SK-N-SH (cell line): Measurements from ENCODE around the gene CHRM1. TPM values are rescaled to one million over a fixed set of nuclear protein-coding genes. Genes with fewer than 3 reads are reported as not detected.
A peak's percentile ranks its signal among the peaks of the same experiment; 100 is the strongest.

Source experiments
- CTCF ChIA-PET: fragments of 300-600, 350-600 bp; formaldehyde crosslinking; extraction: SDS; loops from one replicate; lab custom pipeline; 2021; lab: Yijun Ruan, JAX
- POLR2A ChIA-PET: fragments of 350-600 bp; sonication (Branson Sonifier 250); formaldehyde crosslinking; extraction: SDS; loops from one replicate; lab custom pipeline; 2020; ENCODE audit warnings: antibody characterized with exemption, inconsistent platforms; lab: Yijun Ruan, JAX
- DNase-seq: peaks from one replicate; pipeline ENCODE4 v3.0.0; 2012
- H2AFZ ChIP-seq: fragments of 200-600 bp; sonication (generic); 2 replicates; pipeline ENCODE4 v1.8.1; 2016; ENCODE audit warnings: antibody characterized with exemption, mild to moderate bottlenecking, low read depth
- H3F3A ChIP-seq: fragments of 200-600 bp; sonication (generic); replicated peaks from 2 replicates; pipeline ENCODE3; 2016; ENCODE audit warnings: antibody characterized with exemption, mild to moderate bottlenecking; ENCODE audit not compliant: insufficient read depth
- H3K27ac ChIP-seq, 2 experiments: fragments of 200-500 bp in 1 of 2; fragments of 200-600 bp in 1 of 2; sonication (Bioruptor generic) in 1 of 2; sonication (generic), shearing (Covaris generic) in 1 of 2; 2 replicates each; pipeline versions ENCODE4 v1.5.1 to v1.6.1; 2014 to 2016; ENCODE audit warnings: low read depth in 2 of 2, inconsistent platforms in 1 of 2, low read length in 1 of 2, mild to moderate bottlenecking in 1 of 2, mixed read lengths in 1 of 2
- H3K27me3 ChIP-seq: fragments of 200-600 bp; sonication (generic), shearing (Covaris generic); 2 replicates; pipeline ENCODE4 v1.6.1; 2016; ENCODE audit warnings: mixed run types; ENCODE audit not compliant: insufficient read depth
- H3K36me3 ChIP-seq, 2 experiments: fragments of 200-500 bp in 1 of 2; fragments of 200-600 bp in 1 of 2; sonication (Bioruptor generic) in 1 of 2; sonication (generic) in 1 of 2; replicated peaks in 1 of 2; 2 replicates each; pipeline versions ENCODE3 to v1.5.1; 2014 to 2016; ENCODE audit warnings: low read length in 1 of 2, mild to moderate bottlenecking in 1 of 2; ENCODE audit not compliant: insufficient read depth in 2 of 2, control insufficient read depth in 1 of 2
- H3K4me1 ChIP-seq, 2 experiments: fragments of 200-500 bp in 1 of 2; fragments of 200-600 bp in 1 of 2; sonication (Bioruptor generic) in 1 of 2; sonication (generic), shearing (Covaris generic) in 1 of 2; 2 replicates each; pipeline versions ENCODE4 v1.5.1 to v1.6.1; 2014 to 2016; ENCODE audit warnings: low read depth in 1 of 2, low read length in 1 of 2, mixed run types in 1 of 2; ENCODE audit not compliant: insufficient read depth in 2 of 2, control insufficient read depth in 1 of 2
- H3K4me2 ChIP-seq: fragments of 200-600 bp; sonication (generic), shearing (Covaris generic); 2 replicates; pipeline ENCODE4 v1.6.1; 2017; ENCODE audit warnings: mixed run types
- H3K4me3 ChIP-seq, 2 experiments: fragments of 200-500 bp in 1 of 2; fragments of 200-600 bp in 1 of 2; sonication (Bioruptor generic) in 1 of 2; sonication (generic), shearing (Covaris generic) in 1 of 2; 2 replicates each; pipeline versions ENCODE4 v1.5.1 to v1.8.1; 2014 to 2016; ENCODE audit warnings: low read depth in 2 of 2, inconsistent platforms in 1 of 2, low read length in 1 of 2, mild to moderate bottlenecking in 1 of 2, mixed read lengths in 1 of 2, moderate library complexity in 1 of 2
- H3K79me2 ChIP-seq: fragments of 200-600 bp; sonication (generic); 2 replicates; pipeline ENCODE4 v1.8.1; 2017; ENCODE audit warnings: mild to moderate bottlenecking; ENCODE audit not compliant: insufficient read depth
- H3K9ac ChIP-seq: fragments of 200-600 bp; sonication (generic); 2 replicates; pipeline ENCODE4 v1.6.1; 2017; ENCODE audit warnings: mixed run types
- H3K9me2 ChIP-seq: fragments of 200-600 bp; sonication (generic); 2 replicates; pipeline ENCODE4 v1.6.1; 2017; ENCODE audit warnings: mixed run types
- H3K9me3 ChIP-seq: fragments of 200-600 bp; sonication (generic); 2 replicates; pipeline ENCODE4 v1.6.1; 2017; ENCODE audit warnings: mixed run types, mild to moderate bottlenecking, moderate library complexity
- H4K20me1 ChIP-seq: fragments of 200-600 bp; sonication (generic); 2 replicates; pipeline ENCODE4 v1.6.1; 2017; ENCODE audit warnings: mild to moderate bottlenecking, mixed run types; ENCODE audit not compliant: insufficient read depth
- CHD2 ChIP-seq: fragments of 150-350 bp; IDR thresholded peaks from 2 replicates; pipeline ENCODE4 v1.6.1; 2018; ENCODE audit warnings: low read length; ENCODE audit not compliant: partially characterized antibody
- ELF1 ChIP-seq: IDR thresholded peaks from 2 replicates; pipeline ENCODE4 v1.4.0; 2012
- EP300 ChIP-seq, 2 experiments: IDR thresholded peaks; 2 replicates each; pipeline versions ENCODE4 v1.4.0 to v1.6.1; 2012; ENCODE audit warnings: borderline replicate concordance in 1 of 2, low read depth in 1 of 2, low read length in 1 of 2
- EZH2phosphoT487 ChIP-seq: fragments of 200-600 bp; sonication (generic); IDR thresholded peaks from 2 replicates; pipeline ENCODE4 v1.6.1; 2017; ENCODE audit warnings: low read depth, mixed run types, mild to moderate bottlenecking, antibody characterized with exemption, moderate library complexity, borderline replicate concordance
- FOXM1 ChIP-seq: IDR thresholded peaks from 2 replicates; pipeline ENCODE4 v1.4.0; 2012; ENCODE audit warnings: low read depth, mild to moderate bottlenecking
- GABPA ChIP-seq: IDR thresholded peaks from 2 replicates; pipeline ENCODE4 v1.4.0; 2012; ENCODE audit warnings: low read depth, mild to moderate bottlenecking
- GATA2 ChIP-seq: sonication (generic); formaldehyde crosslinking; IDR thresholded peaks from 2 replicates; pipeline ENCODE4 v1.5.0; 2020; ENCODE audit warnings: mild to moderate bottlenecking, missing genetic modification reagents
- MEF2A ChIP-seq: IDR thresholded peaks from 2 replicates; pipeline ENCODE4 v1.4.0; 2012; ENCODE audit warnings: low read depth, borderline replicate concordance
- NFIC ChIP-seq: IDR thresholded peaks from 2 replicates; pipeline ENCODE4 v1.4.0; 2012; ENCODE audit warnings: borderline replicate concordance
- NRF1 ChIP-seq: IDR thresholded peaks from 2 replicates; pipeline ENCODE4 v1.6.1; 2012; ENCODE audit warnings: low read depth, mild to moderate bottlenecking, low read length
- POLR2AphosphoS5 ChIP-seq: IDR thresholded peaks from 2 replicates; pipeline ENCODE4 v1.6.1; 2012; ENCODE audit warnings: low read depth, low read length
- RAD21 ChIP-seq: IDR thresholded peaks from 2 replicates; pipeline ENCODE4 v1.6.1; 2012; ENCODE audit warnings: mild to moderate bottlenecking, low read length
- RCOR1 ChIP-seq: fragments of 150-350 bp; IDR thresholded peaks from 2 replicates; pipeline ENCODE4 v1.6.1; 2017; ENCODE audit warnings: antibody characterized with exemption, low read length
- RFX5 ChIP-seq: IDR thresholded peaks from 2 replicates; pipeline ENCODE4 v1.6.1; 2012; ENCODE audit warnings: mild to moderate bottlenecking, improper control_type of control experiment, low read length
- SIN3A ChIP-seq: IDR thresholded peaks from 2 replicates; pipeline ENCODE4 v1.6.1; 2012; ENCODE audit warnings: low read depth, mild to moderate bottlenecking, low read length, moderate library complexity, borderline replicate concordance
- SMC3 ChIP-seq: IDR thresholded peaks from 2 replicates; pipeline ENCODE4 v1.6.1; 2012; ENCODE audit warnings: low read depth, low read length, improper control_type of control experiment
- TCF12 ChIP-seq: IDR thresholded peaks from 2 replicates; pipeline ENCODE4 v1.4.0; 2012
- USF1 ChIP-seq: IDR thresholded peaks from 2 replicates; pipeline ENCODE4 v1.4.0; 2012; ENCODE audit warnings: low read depth, borderline replicate concordance
- WGBS: methylation state at CpG from one replicate; pipeline ENCODE4 v1.1.6; 2017; ENCODE audit warnings: low lambda C conversion rate; 5-methylcytosine and 5-hydroxymethylcytosine counted together
- polyA plus RNA-seq, 3 experiments: library from polyadenylated mRNA; depleted of rRNA; stranded (reverse); fragments of >200 nt; gene quantifications; 2 replicates each; pipeline ENCODE4 v1.2.3, GENCODE V29; 2012
- TF ChIP-seq, protein P1 (sequence below): IDR thresholded peaks from 2 replicates; pipeline ENCODE4 v1.4.0; 2012; ENCODE audit warnings: low read depth, borderline replicate concordance
- TF ChIP-seq, protein P2 (sequence below): IDR thresholded peaks from 2 replicates; pipeline ENCODE4; 2012

The CHRM1 gene
- polyA plus RNA-seq, 1 of the 3 experiments (the other 2 are of a cell fraction): not detected

GRCh38 chr11:62882788-62883501 lies 38.2 kb downstream of the CHRM1 start:
- Histone ChIP-seq H3K27ac (peak overlapping the region; percentile 8 to 98; a peak in 3 of 4 replicates), H3K4me1 (peaks cover 32 to 44% of the 10 kb centered on the region in 2 experiments), H3K27me3 (no peaks in the 10 kb centered on the region), H2AFZ (no peak overlapping the region), H3K9me2 (no peaks in the 10 kb centered on the region), H4K20me1 (peaks cover 53% of the 10 kb centered on the region), H3K4me2 (peak overlapping the region; percentile 94), H3K79me2 (peaks cover 78% of the 10 kb centered on the region), H3K9ac (peak overlapping the region; percentile 99), H3K9me3 (no peaks in the 10 kb centered on the region), H3K36me3 (peaks cover 41 to 65% of the 10 kb centered on the region in 2 experiments), H3K4me3 (peak overlapping the region; percentile 82 to 91; a peak in 3 of 4 replicates), H3F3A (peaks cover 51% of the 10 kb centered on the region)
- ChIA-PET CTCF (interaction anchor here (1.2 to 9.5 kb wide), 9 partner anchors 10 to 141 kb away, joined by 3 to 76 read pairs (median 6); partner anchors contain the start of gene TMEM179B), POLR2A (interaction anchor here (1.4 to 3.3 kb wide), 3 partner anchors 26 to 42 kb away, joined by 4 to 34 read pairs (median 25); no protein-coding TSS in a partner anchor)
- DNase-seq: no peak
- TF ChIP-seq POLR2AphosphoS5 (no peak), SMC3 (no peak), RCOR1 (no peak), GABPA (no peak), EP300 (IDR thresholded peaks at IDR 0.05; ENCODE audit: borderline replicate concordance in 1 of 2, low read depth in 1 of 2, low read length in 1 of 2) (no peak), SIN3A (no peak), GATA2 (CRISPR knock-in tag) (no peak)
- WGBS: 71% methylated on average over 5 of the region's 5 CpGs

DNA sequence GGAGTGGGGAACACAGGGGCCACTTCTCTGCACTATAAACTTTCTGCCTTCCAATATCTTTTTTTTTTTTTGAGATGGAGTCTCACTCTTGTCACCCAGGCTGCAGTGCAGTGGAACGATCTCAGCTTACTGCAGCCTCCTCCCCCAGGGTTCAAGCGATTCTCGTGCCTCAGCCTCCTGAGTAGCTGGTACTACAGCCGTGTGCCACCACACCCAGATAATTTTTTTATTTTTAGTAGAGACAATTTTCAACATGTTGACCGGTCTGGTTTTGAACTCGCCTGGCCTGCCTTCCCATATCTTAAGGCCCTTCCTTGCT lies 38.8 kb downstream of the CHRM1 start:
- no peak overlapping the region for H2AFZ ChIP-seq
- POLR2A ChIA-PET: interaction anchor here (1.4 to 3.3 kb wide), 3 partner anchors 26 to 41 kb away, joined by 4 to 34 read pairs (median 25); no protein-coding TSS in a partner anchor
- peaks cover 45% of the 10 kb centered on the region for H3F3A ChIP-seq
- CTCF ChIA-PET: interaction anchor here (0.8 to 9.5 kb wide), 13 partner anchors 10 to 153 kb away, joined by 3 to 76 read pairs (median 5); partner anchors contain the start of genes POLR2G and TMEM179B
- H3K79me2 ChIP-seq: peaks cover 78% of the 10 kb centered on the region
- H3K4me2 ChIP-seq: peak overlapping the region; percentile 94
- no peaks in the 10 kb centered on the region for H3K9me2 ChIP-seq
- H3K4me3 ChIP-seq: peak overlapping the region; percentile 82 to 91
- peaks cover 47% of the 10 kb centered on the region for H4K20me1 ChIP-seq
- peak overlapping the region; percentile 99 for H3K9ac ChIP-seq
- peaks cover 37 to 60% of the 10 kb centered on the region in 2 experiments for H3K36me3 ChIP-seq
- H3K9me3 ChIP-seq: no peaks in the 10 kb centered on the region
- 49% methylated on average over 6 of the region's 6 CpGs for WGBS
- TF ChIP-seq EP300 (IDR thresholded peaks at IDR 0.05; ENCODE audit: borderline replicate concordance in 1 of 2, low read depth in 1 of 2, low read length in 1 of 2): no peak
- TF ChIP-seq NFIC: no peak
- TF ChIP-seq, protein P1, sequence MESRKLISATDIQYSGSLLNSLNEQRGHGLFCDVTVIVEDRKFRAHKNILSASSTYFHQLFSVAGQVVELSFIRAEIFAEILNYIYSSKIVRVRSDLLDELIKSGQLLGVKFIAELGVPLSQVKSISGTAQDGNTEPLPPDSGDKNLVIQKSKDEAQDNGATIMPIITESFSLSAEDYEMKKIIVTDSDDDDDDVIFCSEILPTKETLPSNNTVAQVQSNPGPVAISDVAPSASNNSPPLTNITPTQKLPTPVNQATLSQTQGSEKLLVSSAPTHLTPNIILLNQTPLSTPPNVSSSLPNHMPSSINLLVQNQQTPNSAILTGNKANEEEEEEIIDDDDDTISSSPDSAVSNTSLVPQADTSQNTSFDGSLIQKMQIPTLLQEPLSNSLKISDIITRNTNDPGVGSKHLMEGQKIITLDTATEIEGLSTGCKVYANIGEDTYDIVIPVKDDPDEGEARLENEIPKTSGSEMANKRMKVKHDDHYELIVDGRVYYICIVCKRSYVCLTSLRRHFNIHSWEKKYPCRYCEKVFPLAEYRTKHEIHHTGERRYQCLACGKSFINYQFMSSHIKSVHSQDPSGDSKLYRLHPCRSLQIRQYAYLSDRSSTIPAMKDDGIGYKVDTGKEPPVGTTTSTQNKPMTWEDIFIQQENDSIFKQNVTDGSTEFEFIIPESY: no peak
- no peak for TF ChIP-seq ELF1
- TF ChIP-seq RFX5: no peak
- no peak for TF ChIP-seq SMC3
- no peak for TF ChIP-seq NRF1
- TF ChIP-seq MEF2A: no peak
- no peak for TF ChIP-seq USF1
- no peak for TF ChIP-seq CHD2
- TF ChIP-seq RCOR1: no peak
- no peak for TF ChIP-seq EZH2phosphoT487
- TF ChIP-seq, protein P2, sequence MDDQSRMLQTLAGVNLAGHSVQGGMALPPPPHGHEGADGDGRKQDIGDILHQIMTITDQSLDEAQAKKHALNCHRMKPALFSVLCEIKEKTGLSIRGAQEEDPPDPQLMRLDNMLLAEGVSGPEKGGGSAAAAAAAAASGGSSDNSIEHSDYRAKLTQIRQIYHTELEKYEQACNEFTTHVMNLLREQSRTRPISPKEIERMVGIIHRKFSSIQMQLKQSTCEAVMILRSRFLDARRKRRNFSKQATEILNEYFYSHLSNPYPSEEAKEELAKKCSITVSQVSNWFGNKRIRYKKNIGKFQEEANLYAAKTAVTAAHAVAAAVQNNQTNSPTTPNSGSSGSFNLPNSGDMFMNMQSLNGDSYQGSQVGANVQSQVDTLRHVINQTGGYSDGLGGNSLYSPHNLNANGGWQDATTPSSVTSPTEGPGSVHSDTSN: no peak
- TF ChIP-seq TCF12: no peak
- no peak for TF ChIP-seq RAD21
- TF ChIP-seq FOXM1: no peak
- no peaks in the 10 kb centered on the region for H3K27me3 ChIP-seq
- peaks cover 32 to 44% of the 10 kb centered on the region in 2 experiments for H3K4me1 ChIP-seq
- H3K27ac ChIP-seq: peak overlapping the region in 1 of 2 experiments; percentile 98; a peak in 3 of 4 replicates
- DNase-seq: no peak
